IPS-18c (cell line): Measurements from ENCODE around the gene KLB.
"Not testable (repeated sequence)": the region's sequence is repeated elsewhere in the genome, so short reads cannot be mapped to it uniquely, and the experiment has no call there.

ENCODE experiments used
- H3K4me3 ChIP-seq: 2 replicates; pipeline ENCODE4 v1.7.0; 2013; ENCODE audit warnings: low read depth, mild to moderate bottlenecking, low read length, moderate library complexity; ENCODE audit not compliant: insufficient read depth
- H3K9me3 ChIP-seq: one replicate; pipeline ENCODE4 v1.6.1; 2013; ENCODE audit warnings: mild to moderate bottlenecking, low read length, moderate library complexity; ENCODE audit not compliant: control insufficient read depth, insufficient read depth

Gene KLB

GRCh38 chr4:39452860-39453587, 46.3 kb downstream of the KLB start:
- Histone ChIP-seq H3K4me3 (no peak overlapping the region), H3K9me3 (no peaks in the 10 kb centered on the region)

GRCh38 chr4:39453738-39454137, 47.0 kb downstream of the KLB start:
- H3K9me3 ChIP-seq = no peaks in the 10 kb centered on the region
- H3K4me3 ChIP-seq = no peak overlapping the region

GRCh38 chr4:39455486-39455885, 48.8 kb downstream of the KLB start:
- no peak overlapping the region for H3K4me3 ChIP-seq

GRCh38 chr4:39456946-39457763, 50.4 kb downstream of the KLB start:
- peak overlapping the region; percentile 93 for H3K4me3 ChIP-seq
- H3K9me3 ChIP-seq = no peaks in the 10 kb centered on the region

More at GRCh38 chr4:39455486-39455885, 48.8 kb downstream of the KLB start:
- H3K9me3 ChIP-seq = no peaks in the 10 kb centered on the region

- H3K9me3 ChIP-seq = not testable (repeated sequence)
- H3K4me3 ChIP-seq = peak overlapping the region; percentile 93
Measured at GRCh38 chr4:39458161-39458504, 51.4 kb downstream of the KLB start.

- Histone ChIP-seq H3K9me3 (no peaks in the 10 kb centered on the region), H3K4me3 (peak within 1 kb of the TSS; percentile 93)
Measured at GRCh38 chr4:39458505-39459300, 52.0 kb downstream of the KLB start, which contains the start of the genes LIAS and RPL9. TSS of gene LIAS (plus strand) at chr4:39459056. CDS start at chr4:39459118, 62 bp downstream. TSS of gene RPL9 (minus strand) at chr4:39458922. CDS start at chr4:39458439, 483 bp downstream.

- H3K4me3 ChIP-seq = no peak overlapping the region
Measured at GRCh38 chr4:39464886-39465501, 58.3 kb downstream of the KLB start.

GRCh38 chr4:39466747-39467146, 60.0 kb downstream of the KLB start:
- Histone ChIP-seq H3K9me3 (no peaks in the 10 kb centered on the region), H3K4me3 (no peak overlapping the region)

More at GRCh38 chr4:39464886-39465501, 58.3 kb downstream of the KLB start:
- no peaks in the 10 kb centered on the region for H3K9me3 ChIP-seq

- H3K4me3 ChIP-seq = no peak overlapping the region
Measured at GRCh38 chr4:39467464-39467863, 60.7 kb downstream of the KLB start.

GRCh38 chr4:39469429-39470077, 62.8 kb downstream of the KLB start:
- Histone ChIP-seq H3K4me3 (no peak overlapping the region), H3K9me3 (no peaks in the 10 kb centered on the region)

More at GRCh38 chr4:39467464-39467863, 60.7 kb downstream of the KLB start:
- no peaks in the 10 kb centered on the region for H3K9me3 ChIP-seq

GRCh38 chr4:39470402-39470801, 63.7 kb downstream of the KLB start:
- no peak overlapping the region for H3K4me3 ChIP-seq
- H3K9me3 ChIP-seq = no peaks in the 10 kb centered on the region

GRCh38 chr4:39472396-39472795, 65.7 kb downstream of the KLB start:
- Histone ChIP-seq H3K9me3 (no peaks in the 10 kb centered on the region), H3K4me3 (no peak overlapping the region)

- no peaks in the 10 kb centered on the region for H3K9me3 ChIP-seq
- no peak overlapping the region for H3K4me3 ChIP-seq
Measured at GRCh38 chr4:39476187-39476895, 69.6 kb downstream of the KLB start.

GRCh38 chr4:39480251-39480650, 73.5 kb downstream of the KLB start:
- Histone ChIP-seq H3K4me3 (no peak overlapping the region), H3K9me3 (peaks cover 3% of the 10 kb centered on the region)

GRCh38 chr4:39480902-39481695, 74.4 kb downstream of the KLB start:
- no peak overlapping the region for H3K4me3 ChIP-seq
- H3K9me3 ChIP-seq = peaks cover 3% of the 10 kb centered on the region
